K562 (cell line): Measurements from ENCODE around the gene ANKMY1. TPM values are rescaled to one million over a fixed set of nuclear protein-coding genes. Genes with fewer than 3 reads are reported as not detected.

Source experiments
- ARID1B ChIP-seq: fragments of 450-650 bp; IDR thresholded peaks from 2 replicates; pipeline ENCODE4 v1.6.1; 2016; ENCODE audit warnings: antibody characterized with exemption, mild to moderate bottlenecking, inconsistent platforms
- GABPB1 ChIP-seq: sonication (generic); formaldehyde crosslinking; IDR thresholded peaks from 2 replicates; pipeline ENCODE4 v1.8.0; 2022; ENCODE audit warnings: mild to moderate bottlenecking, missing genetic modification reagents
- HSF4 ChIP-seq: fragments of 250-450 bp; sonication (Bioruptor Pico); IDR thresholded peaks from 2 replicates; pipeline ENCODE4 v2.1.2; 2022; ENCODE audit warnings: mild to moderate bottlenecking, moderate library complexity, borderline replicate concordance
- POLR2G ChIP-seq: fragments of 200-400 bp; formaldehyde crosslinking; IDR thresholded peaks from 2 replicates; pipeline ENCODE4 v1.6.1; 2017; ENCODE audit warnings: low read depth, mild to moderate bottlenecking, antibody characterized with exemption, low read length, moderate library complexity
- RBFOX2 ChIP-seq: fragments of 200-400 bp; formaldehyde crosslinking; IDR thresholded peaks from 2 replicates; pipeline ENCODE4 v1.6.1; 2017; ENCODE audit warnings: low read depth, mild to moderate bottlenecking, low read length, moderate library complexity
- SNAPC5 ChIP-seq: fragments of 250-450 bp; sonication (Bioruptor Pico); IDR thresholded peaks from 2 replicates; pipeline ENCODE4 v1.8.0; 2021; ENCODE audit warnings: moderate library complexity, mild to moderate bottlenecking, inconsistent platforms
- ZBTB11 ChIP-seq, 3 experiments: fragments of 200-800 bp in 1 of 3; fragments of 250-450 bp in 1 of 3; fragments of 450-650 bp in 1 of 3; sonication (Bioruptor Pico) in 1 of 3; sonication (Bioruptor generic) in 1 of 3; formaldehyde crosslinking in 1 of 3; IDR thresholded peaks; 2 replicates each; pipeline versions ENCODE4 v1.6.1 to v1.8.0; 2016 to 2022; ENCODE audit warnings: mild to moderate bottlenecking in 2 of 3, missing genetic modification characterization in 2 of 3, missing compliant biosample characterization in 1 of 3, moderate library complexity in 1 of 3
- ZNF407 ChIP-seq: fragments of 450-650 bp; IDR thresholded peaks from 2 replicates; pipeline ENCODE4 v1.6.1; 2016; ENCODE audit warnings: low read depth
- ZNF589 ChIP-seq: fragments of 200-800 bp; sonication (Bioruptor generic); IDR thresholded peaks from 2 replicates; pipeline ENCODE4 v1.6.1; 2016; ENCODE audit warnings: low read depth, missing genetic modification characterization, missing compliant biosample characterization
- polyA plus RNA-seq, 8 experiments: library from polyadenylated mRNA; depleted of rRNA in 4 of 8; stranded (reverse) in 5 of 8; unstranded in 3 of 8; fragments of >200 nt; fragmentation: Nextera tagmentation in 2 of 8; fragmentation: Illumina TruSeq in 1 of 8; extraction: Ambion mirVana in 2 of 8; extraction: Trizol in 1 of 8; gene quantifications; 2 replicates each; pipeline versions ENCODE4 v1.2.1 to v1.2.3, GENCODE V29; 2011 to 2014; ENCODE audit warnings: inconsistent platforms in 1 of 8, missing spikeins in 1 of 8
- total RNA-seq, 7 experiments: library from RNA; depleted of rRNA in 6 of 7; stranded (reverse); fragments of >200 nt in 6 of 7; fragmentation: Illumina TruSeq in 2 of 7; extraction: Trizol in 2 of 7; gene quantifications; 2 replicates each; pipeline versions ENCODE4 v1.2.1 to v1.2.3, GENCODE V29; 2011 to 2021; ENCODE audit warnings: low replicate concordance in 1 of 7

The ANKMY1 gene
- total and polyA plus RNA-seq, 9 of the 15 experiments (the other 6 are each of a cell fraction or from before 2014, with no cell fraction given), result 0.75 to 15.1 (median 11.7) TPM

- TF ChIP-seq ZNF407, result no peak
- peak; percentile 52 for TF ChIP-seq POLR2G
- TF ChIP-seq GABPB1, result peak; percentile 73; the same call in 1 of the 2 replicates
- TF ChIP-seq HSF4, result no peak
- no peak for TF ChIP-seq SNAPC5 (CRISPR knock-in tag)
- TF ChIP-seq ZNF589 (CRISPR knock-in tag), result no peak
- TF ChIP-seq RBFOX2, result 0 out of 2 replicates have a peak, but pooled peaks have one; percentile 18
- TF ChIP-seq ARID1B, result no peak
- TF ChIP-seq ZBTB11 (CRISPR knock-in tag; IDR thresholded peaks at IDR 0.05), result peak in 2 of 3 experiments; percentile 63 to 67; a peak in 4 of 6 replicates
- TF ChIP-seq, all 486 proteins: peak for 7
Measured at GRCh38 chr2:240579071-240579762, 21.4 kb upstream of the ANKMY1 start (continued).
